ENCODE results near the gene MRPL49.

MRPL49 gene

DNA sequence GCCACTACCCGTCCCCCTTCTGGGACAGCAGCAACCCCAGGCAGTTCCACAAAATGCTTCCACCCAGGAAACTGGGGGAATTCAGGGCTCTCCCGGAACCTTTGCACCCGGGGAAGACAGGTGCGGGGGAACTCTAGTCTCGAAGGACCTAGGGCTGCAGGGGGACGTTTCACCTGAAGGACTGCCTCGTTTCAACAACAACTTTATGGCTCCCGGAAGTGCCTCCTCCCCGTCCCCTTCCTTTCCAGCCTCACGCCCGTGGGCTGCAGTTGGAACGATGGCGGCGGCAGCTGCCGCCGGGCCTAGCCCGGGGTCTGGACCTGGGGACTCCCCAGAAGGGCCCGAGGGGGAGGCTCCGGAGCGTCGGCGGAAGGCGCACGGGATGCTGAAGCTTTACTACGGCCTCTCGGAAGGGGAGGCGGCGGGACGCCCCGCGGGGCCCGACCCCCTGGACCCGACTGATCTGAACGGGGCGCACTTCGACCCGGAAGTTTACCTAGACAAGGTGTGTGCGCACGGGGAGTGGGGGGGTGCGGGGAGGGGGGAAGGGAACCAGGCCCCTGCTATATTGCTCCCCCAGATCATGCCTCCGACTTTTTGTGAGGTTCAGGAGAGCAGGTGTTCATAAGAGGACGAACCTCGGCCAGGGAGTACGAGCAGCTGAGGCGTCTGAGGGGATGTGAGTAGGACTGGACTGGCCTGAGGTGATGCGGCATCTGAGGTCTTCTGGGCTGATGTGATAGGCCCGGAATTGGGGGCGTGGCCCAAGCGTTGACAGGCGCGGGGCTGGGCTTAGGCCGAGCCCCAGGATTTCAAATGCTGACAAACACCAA lies 25.9 kb upstream of the MRPL49 start, which contains the start of gene VPS51 (continued):
- TF ChIP-seq ZNF19 (tag by site-specific recombination; IDR thresholded peaks at IDR 0.05; ENCODE audit: low read depth): 0 out of 2 replicates have a peak, but pooled peaks have one; percentile 37
- TF ChIP-seq ZNF311 (tag by site-specific recombination; IDR thresholded peaks at IDR 0.05; ENCODE audit: borderline replicate concordance): no peak
- peak; percentile 98 for TF ChIP-seq ZNF324 (tag by site-specific recombination; IDR thresholded peaks at IDR 0.05)
- TF ChIP-seq, protein P1, sequence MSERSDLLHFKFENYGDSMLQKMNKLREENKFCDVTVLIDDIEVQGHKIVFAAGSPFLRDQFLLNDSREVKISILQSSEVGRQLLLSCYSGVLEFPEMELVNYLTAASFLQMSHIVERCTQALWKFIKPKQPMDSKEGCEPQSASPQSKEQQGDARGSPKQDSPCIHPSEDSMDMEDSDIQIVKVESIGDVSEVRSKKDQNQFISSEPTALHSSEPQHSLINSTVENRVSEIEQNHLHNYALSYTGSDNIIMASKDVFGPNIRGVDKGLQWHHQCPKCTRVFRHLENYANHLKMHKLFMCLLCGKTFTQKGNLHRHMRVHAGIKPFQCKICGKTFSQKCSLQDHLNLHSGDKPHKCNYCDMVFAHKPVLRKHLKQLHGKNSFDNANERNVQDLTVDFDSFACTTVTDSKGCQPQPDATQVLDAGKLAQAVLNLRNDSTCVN (tag by site-specific recombination; optimal IDR thresholded peaks at IDR 0.05): peak; percentile 32
- peak; percentile 8 for TF ChIP-seq ZNF529 (tag by site-specific recombination; IDR thresholded peaks at IDR 0.05; ENCODE audit: insufficient replicate concordance)
- TF ChIP-seq ZNF112 (tag by site-specific recombination; IDR thresholded peaks at IDR 0.05): no peak
- no peak for TF ChIP-seq ZFP3 (tag by site-specific recombination; IDR thresholded peaks at IDR 0.05; ENCODE audit: low read depth)
- 0 out of 2 replicates have a peak, but pooled peaks have one; percentile 21 for TF ChIP-seq ZSCAN16 (tag by site-specific recombination; IDR thresholded peaks at IDR 0.05)
- TF ChIP-seq, protein P2, sequence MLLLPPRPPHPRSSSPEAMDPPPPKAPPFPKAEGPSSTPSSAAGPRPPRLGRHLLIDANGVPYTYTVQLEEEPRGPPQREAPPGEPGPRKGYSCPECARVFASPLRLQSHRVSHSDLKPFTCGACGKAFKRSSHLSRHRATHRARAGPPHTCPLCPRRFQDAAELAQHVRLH (tag by site-specific recombination; IDR thresholded peaks at IDR 0.05): peak; percentile 91
- TF ChIP-seq ZNF837 (tag by site-specific recombination; IDR thresholded peaks at IDR 0.05): no peak
- peak; percentile 14; the same call in 1 of the 2 replicates for TF ChIP-seq ZNF654 (tag by site-specific recombination; IDR thresholded peaks at IDR 0.05; ENCODE audit: low read depth)
- TF ChIP-seq, protein P3, sequence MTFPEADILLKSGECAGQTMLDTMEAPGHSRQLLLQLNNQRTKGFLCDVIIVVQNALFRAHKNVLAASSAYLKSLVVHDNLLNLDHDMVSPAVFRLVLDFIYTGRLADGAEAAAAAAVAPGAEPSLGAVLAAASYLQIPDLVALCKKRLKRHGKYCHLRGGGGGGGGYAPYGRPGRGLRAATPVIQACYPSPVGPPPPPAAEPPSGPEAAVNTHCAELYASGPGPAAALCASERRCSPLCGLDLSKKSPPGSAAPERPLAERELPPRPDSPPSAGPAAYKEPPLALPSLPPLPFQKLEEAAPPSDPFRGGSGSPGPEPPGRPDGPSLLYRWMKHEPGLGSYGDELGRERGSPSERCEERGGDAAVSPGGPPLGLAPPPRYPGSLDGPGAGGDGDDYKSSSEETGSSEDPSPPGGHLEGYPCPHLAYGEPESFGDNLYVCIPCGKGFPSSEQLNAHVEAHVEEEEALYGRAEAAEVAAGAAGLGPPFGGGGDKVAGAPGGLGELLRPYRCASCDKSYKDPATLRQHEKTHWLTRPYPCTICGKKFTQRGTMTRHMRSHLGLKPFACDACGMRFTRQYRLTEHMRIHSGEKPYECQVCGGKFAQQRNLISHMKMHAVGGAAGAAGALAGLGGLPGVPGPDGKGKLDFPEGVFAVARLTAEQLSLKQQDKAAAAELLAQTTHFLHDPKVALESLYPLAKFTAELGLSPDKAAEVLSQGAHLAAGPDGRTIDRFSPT (tag by site-specific recombination; IDR thresholded peaks at IDR 0.05): no peak
- 0 out of 2 replicates have a peak, but pooled peaks have one; percentile 40 for TF ChIP-seq ZNF610 (tag by site-specific recombination; IDR thresholded peaks at IDR 0.05; ENCODE audit: borderline replicate concordance)
- peak; percentile 89 for TF ChIP-seq SP7 (tag by site-specific recombination; IDR thresholded peaks at IDR 0.05)
- TF ChIP-seq ZNF830 (tag by site-specific recombination; IDR thresholded peaks at IDR 0.05; ENCODE audit: low read depth): no peak
- TF ChIP-seq ZNF560 (tag by site-specific recombination; IDR thresholded peaks at IDR 0.05; ENCODE audit: borderline replicate concordance): no peak
- TF ChIP-seq, protein P4, sequence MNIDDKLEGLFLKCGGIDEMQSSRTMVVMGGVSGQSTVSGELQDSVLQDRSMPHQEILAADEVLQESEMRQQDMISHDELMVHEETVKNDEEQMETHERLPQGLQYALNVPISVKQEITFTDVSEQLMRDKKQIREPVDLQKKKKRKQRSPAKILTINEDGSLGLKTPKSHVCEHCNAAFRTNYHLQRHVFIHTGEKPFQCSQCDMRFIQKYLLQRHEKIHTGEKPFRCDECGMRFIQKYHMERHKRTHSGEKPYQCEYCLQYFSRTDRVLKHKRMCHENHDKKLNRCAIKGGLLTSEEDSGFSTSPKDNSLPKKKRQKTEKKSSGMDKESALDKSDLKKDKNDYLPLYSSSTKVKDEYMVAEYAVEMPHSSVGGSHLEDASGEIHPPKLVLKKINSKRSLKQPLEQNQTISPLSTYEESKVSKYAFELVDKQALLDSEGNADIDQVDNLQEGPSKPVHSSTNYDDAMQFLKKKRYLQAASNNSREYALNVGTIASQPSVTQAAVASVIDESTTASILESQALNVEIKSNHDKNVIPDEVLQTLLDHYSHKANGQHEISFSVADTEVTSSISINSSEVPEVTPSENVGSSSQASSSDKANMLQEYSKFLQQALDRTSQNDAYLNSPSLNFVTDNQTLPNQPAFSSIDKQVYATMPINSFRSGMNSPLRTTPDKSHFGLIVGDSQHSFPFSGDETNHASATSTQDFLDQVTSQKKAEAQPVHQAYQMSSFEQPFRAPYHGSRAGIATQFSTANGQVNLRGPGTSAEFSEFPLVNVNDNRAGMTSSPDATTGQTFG (tag by site-specific recombination; IDR thresholded peaks at IDR 0.05; ENCODE audit: borderline replicate concordance): peak; percentile 88
- no peak for TF ChIP-seq ZFP41 (tag by site-specific recombination; IDR thresholded peaks at IDR 0.05; ENCODE audit: borderline replicate concordance)
- peak; percentile 82 for TF ChIP-seq KLF1 (tag by site-specific recombination; IDR thresholded peaks at IDR 0.05)
- no peak for TF ChIP-seq ZNF366 (tag by site-specific recombination; conservative IDR thresholded peaks at IDR 0.05)
- peak; percentile 54 for TF ChIP-seq ZNF146 (tag by site-specific recombination; IDR thresholded peaks at IDR 0.05)
- peak; percentile 93 for TF ChIP-seq YY2 (tag by site-specific recombination; IDR thresholded peaks at IDR 0.05)
- TF ChIP-seq ZNF596 (tag by site-specific recombination; IDR thresholded peaks at IDR 0.05): no peak; the same call in 1 of the 2 replicates
- peak; percentile 72; the same call in 1 of the 2 replicates for TF ChIP-seq ZNF184 (tag by site-specific recombination; IDR thresholded peaks at IDR 0.05)
- TF ChIP-seq ZNF544 (tag by site-specific recombination; IDR thresholded peaks at IDR 0.05): no peak
- peak; percentile 98 for TF ChIP-seq ZNF561 (tag by site-specific recombination; IDR thresholded peaks at IDR 0.05; ENCODE audit: borderline replicate concordance)
- TF ChIP-seq ZFP37 (tag by site-specific recombination; IDR thresholded peaks at IDR 0.05): 0 out of 2 replicates have a peak, but pooled peaks have one; percentile 62
- peak; percentile 95 for TF ChIP-seq IKZF3 (tag by site-specific recombination; IDR thresholded peaks at IDR 0.05)
- no peak for TF ChIP-seq ZNF416 (tag by site-specific recombination; IDR thresholded peaks at IDR 0.05)
- peak; percentile 97 for TF ChIP-seq KLF16 (tag by site-specific recombination; IDR thresholded peaks at IDR 0.05)
- peak; percentile 65 for TF ChIP-seq ZNF335 (tag by site-specific recombination; conservative IDR thresholded peaks at IDR 0.05)

Data from HEK293 (cell line).